ENCODE measurements around the gene CCDC178. TPM values are rescaled to one million over a fixed set of nuclear protein-coding genes. Genes with fewer than 3 reads are reported as not detected.

Gene CCDC178
- total RNA-seq, 1 experiment from 2014 or later, result not detected

- TF ChIP-seq REST (IDR thresholded peaks at IDR 0.05; ENCODE audit: low read depth) (no peak), EGR1 (IDR thresholded peaks at IDR 0.05; ENCODE audit: low read depth) (no peak), CBX3 (IDR thresholded peaks at IDR 0.05; ENCODE audit: low read depth) (no peak), SIN3A (IDR thresholded peaks at IDR 0.05; ENCODE audit: low read depth) (no peak), POLR2A (IDR thresholded peaks at IDR 0.05; ENCODE audit: borderline replicate concordance, extremely low read depth, insufficient read depth, insufficient read length) (no peak), CEBPB (IDR thresholded peaks at IDR 0.05; ENCODE audit: low read depth) (no peak), RAD21 (IDR thresholded peaks at IDR 0.05; ENCODE audit: low read depth) (no peak), JUND (IDR thresholded peaks at IDR 0.05) (no peak), ZNF274 (IDR thresholded peaks at IDR 0.05; ENCODE audit: low read depth, low read length) (no peak), ZFX (IDR thresholded peaks at IDR 0.05) (no peak), SP1 (IDR thresholded peaks at IDR 0.05; ENCODE audit: low read depth) (no peak), EZH2phosphoT487 (IDR thresholded peaks at IDR 0.05; ENCODE audit: borderline replicate concordance) (no peak), FOSL1 (IDR thresholded peaks at IDR 0.05; ENCODE audit: low read depth) (no peak)
Observed at GRCh38 chr18:33269223-33269622, 171.3 kb downstream of the CCDC178 start (continued).

DNA sequence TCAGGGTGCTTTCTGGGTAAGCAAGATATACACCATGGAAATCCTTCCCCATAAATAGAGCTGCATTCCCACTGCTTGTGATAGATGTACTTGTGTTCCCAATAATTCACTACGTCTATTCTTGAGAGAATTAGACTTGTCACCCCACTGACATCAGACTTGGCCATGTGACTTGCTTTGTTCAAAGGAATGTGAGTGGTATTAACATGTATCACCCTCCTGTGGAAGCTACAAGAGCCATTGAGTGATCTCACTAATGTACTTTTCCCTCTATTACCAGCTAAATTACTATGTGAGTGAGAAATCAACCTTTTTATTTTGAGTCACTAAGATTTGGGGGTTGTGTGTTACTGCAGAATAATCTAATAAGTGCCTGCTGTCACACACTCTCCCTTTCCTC is 176.0 kb downstream of the CCDC178 start:
- H3K4me3 ChIP-seq (replicated peaks in 1 of 2; ENCODE audit: low read depth in 1 of 2, low read length in 2 of 2), result no peak overlapping the region
- H3K79me2 ChIP-seq (ENCODE audit: insufficient read depth, low read length), result no peaks in the 10 kb centered on the region
- no peaks in the 10 kb centered on the region for H3K4me1 ChIP-seq (ENCODE audit: control insufficient read depth in 1 of 2, insufficient read depth in 2 of 2, low read length in 2 of 2)
- H3K36me3 ChIP-seq (ENCODE audit: control insufficient read depth in 1 of 2, insufficient read depth in 2 of 2, low read length in 2 of 2), result no peaks in the 10 kb centered on the region; a peak in 1 of 4 replicates
- CTCF ChIA-PET, result no interaction called here
- POLR2A ChIA-PET, result no interaction called here
- H3K9me2 ChIP-seq (ENCODE audit: insufficient read depth), result no peaks in the 10 kb centered on the region
- DNase-seq (ENCODE audit: low read depth, low spot score), result no peak
- H3K4me2 ChIP-seq (ENCODE audit: low read length), result no peak overlapping the region
- intact Hi-C loops (cut with micrococcal nuclease), result no loop called here
- ATAC-seq, result no peak
- H3K9ac ChIP-seq (ENCODE audit: low read length), result no peak overlapping the region
- no peaks in the 10 kb centered on the region for H3K27me3 ChIP-seq (ENCODE audit: insufficient read depth, low read length)
- no peak overlapping the region for H2AFZ ChIP-seq (ENCODE audit: low read depth, low read length, poor library complexity, severe bottlenecking)
- H3K27ac ChIP-seq (ENCODE audit: low read depth, low read length), result no peak overlapping the region
- H3K9me3 ChIP-seq (ENCODE audit: control insufficient read depth in 1 of 2, insufficient read depth in 1 of 2, low read depth in 1 of 2, low read length in 2 of 2), result peaks cover 16 to 18% of the 10 kb centered on the region in 2 experiments; a peak in 3 of 4 replicates
- no peaks in the 10 kb centered on the region; the same call in 1 of the 2 replicates for H4K20me1 ChIP-seq (ENCODE audit: insufficient read depth)
- TF ChIP-seq, protein P1, sequence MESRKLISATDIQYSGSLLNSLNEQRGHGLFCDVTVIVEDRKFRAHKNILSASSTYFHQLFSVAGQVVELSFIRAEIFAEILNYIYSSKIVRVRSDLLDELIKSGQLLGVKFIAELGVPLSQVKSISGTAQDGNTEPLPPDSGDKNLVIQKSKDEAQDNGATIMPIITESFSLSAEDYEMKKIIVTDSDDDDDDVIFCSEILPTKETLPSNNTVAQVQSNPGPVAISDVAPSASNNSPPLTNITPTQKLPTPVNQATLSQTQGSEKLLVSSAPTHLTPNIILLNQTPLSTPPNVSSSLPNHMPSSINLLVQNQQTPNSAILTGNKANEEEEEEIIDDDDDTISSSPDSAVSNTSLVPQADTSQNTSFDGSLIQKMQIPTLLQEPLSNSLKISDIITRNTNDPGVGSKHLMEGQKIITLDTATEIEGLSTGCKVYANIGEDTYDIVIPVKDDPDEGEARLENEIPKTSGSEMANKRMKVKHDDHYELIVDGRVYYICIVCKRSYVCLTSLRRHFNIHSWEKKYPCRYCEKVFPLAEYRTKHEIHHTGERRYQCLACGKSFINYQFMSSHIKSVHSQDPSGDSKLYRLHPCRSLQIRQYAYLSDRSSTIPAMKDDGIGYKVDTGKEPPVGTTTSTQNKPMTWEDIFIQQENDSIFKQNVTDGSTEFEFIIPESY (IDR thresholded peaks at IDR 0.05; ENCODE audit: extremely low read depth, insufficient replicate concordance, low read length), result no peak
- TF ChIP-seq RAD21 (IDR thresholded peaks at IDR 0.05; ENCODE audit: low read depth), result no peak
- RAD21 ChIA-PET (ENCODE audit: low non-redundant PET in 1 of 2, low total read pairs in 2 of 2, uncharacterized antibody in 2 of 2, unreplicated experiment in 2 of 2), result no interaction called here
- BruUV-seq (replicated peaks), result no TSS peak

Data from HCT116 (cell line).